ENCODE data around the gene SESN1. TPM values are rescaled to one million over a fixed set of nuclear protein-coding genes. Genes with fewer than 3 reads are reported as not detected.

SESN1 gene
- total RNA-seq, 1 experiment from 2014 or later: 17.5 TPM

DNA sequence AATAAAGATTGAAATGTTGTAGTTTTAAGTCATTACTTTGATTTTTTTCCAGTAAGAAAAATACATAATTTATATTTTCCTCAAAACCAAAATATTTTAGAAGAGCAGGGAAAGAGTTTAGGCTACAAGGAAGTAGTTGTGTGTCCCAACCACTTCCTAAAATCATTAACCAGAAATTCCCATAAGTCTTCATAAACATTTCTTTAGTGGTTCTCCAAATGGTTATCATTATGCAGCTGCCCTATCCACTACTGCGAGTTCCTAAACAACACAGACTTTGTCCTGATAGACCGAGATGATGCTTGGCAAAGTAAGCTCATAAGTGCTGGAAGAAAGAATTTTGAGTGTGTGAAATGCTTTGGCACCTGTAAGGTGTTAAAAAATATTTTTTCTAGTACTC is 152.8 kb downstream of the SESN1 start:
- Histone ChIP-seq H2AK5ac (ENCODE audit: insufficient read length, low read length) (no peak overlapping the region), H2AFZ (ENCODE audit: low read length) (no peak overlapping the region), H3K14ac (ENCODE audit: insufficient read depth, low read length) (no peak overlapping the region), H3K79me2 (ENCODE audit: insufficient read depth, low read length) (no peaks in the 10 kb centered on the region), H2BK5ac (ENCODE audit: insufficient read length, low read length) (no peak overlapping the region), H2BK12ac (ENCODE audit: insufficient read length, low read depth, low read length) (no peak overlapping the region), H2BK120ac (ENCODE audit: low read depth, low read length, poor library complexity, severe bottlenecking) (no peak overlapping the region), H3K4ac (ENCODE audit: low read depth, low read length) (no peak overlapping the region), H3K79me1 (ENCODE audit: insufficient read depth, low read depth, low read length, poor library complexity, severe bottlenecking) (no peaks in the 10 kb centered on the region), H4K8ac (replicated peaks; ENCODE audit: insufficient read length, low read depth, low read length) (no peak overlapping the region), H4K5ac (ENCODE audit: insufficient read length, low read depth, low read length) (no peak overlapping the region), H3K4me1 (ENCODE audit: insufficient read depth, low read length) (peaks cover 4% of the 10 kb centered on the region), H3K9ac (ENCODE audit: extremely low read depth, insufficient read length, low read length) (no peak overlapping the region), H3K27me3 (ENCODE audit: insufficient read depth, low read length) (no peaks in the 10 kb centered on the region; the same call in 1 of the 2 replicates), H3K23me2 (ENCODE audit: insufficient read length, low read depth, low read length, poor library complexity, severe bottlenecking) (no peaks in the 10 kb centered on the region), H3K9me3 (ENCODE audit: control insufficient read depth, low read depth, low read length) (no peaks in the 10 kb centered on the region), H3K27ac (ENCODE audit: insufficient read length, low read depth, low read length) (no peak overlapping the region), H2BK20ac (ENCODE audit: low read depth, low read length, poor library complexity, severe bottlenecking) (no peak overlapping the region), H3K56ac (ENCODE audit: insufficient read length, low read depth, low read length) (no peak overlapping the region), H3K23ac (ENCODE audit: insufficient read length, low read depth, low read length) (no peak overlapping the region), H4K91ac (ENCODE audit: insufficient read length, low read depth, low read length) (no peak overlapping the region), H2BK15ac (ENCODE audit: low read depth, low read length) (no peak overlapping the region), H4K20me1 (ENCODE audit: control insufficient read depth, insufficient read depth, insufficient read length) (no peaks in the 10 kb centered on the region), H3T11ph (ENCODE audit: low read length) (no peak overlapping the region), H3K18ac (ENCODE audit: insufficient read length, low read depth, low read length) (no peak overlapping the region), H3K4me2 (ENCODE audit: insufficient read depth, insufficient read length, low read length) (no peak overlapping the region)
- peaks cover 2 to 5% (median 4%) of the 10 kb centered on the region in 3 experiments; a peak in 4 of 7 replicates for H3K36me3 Mint-ChIP-seq (ENCODE audit: insufficient read depth in 1 of 3, low read depth in 3 of 3)
- WGBS (ENCODE audit: extremely low coverage, insufficient read length, low lambda C conversion rate): no CpG with 5 or more reads among the region's 2 CpGs
- H3K9me3 Mint-ChIP-seq: peaks cover 0 to 2% of the 10 kb centered on the region in 2 experiments; a peak in 2 of 5 replicates
- no peak overlapping the region for H3K4me3 Mint-ChIP-seq
- H3K4me1 Mint-ChIP-seq: peaks cover 20 to 27% of the 10 kb centered on the region in 2 experiments
- DNase-seq: no peak
- TF ChIP-seq CTCF (conservative IDR thresholded peaks at IDR 0.05): no peak
- H3K27ac Mint-ChIP-seq: no peak overlapping the region
- peaks cover 2% of the 10 kb centered on the region for H3K27me3 Mint-ChIP-seq (ENCODE audit: low read depth)

All from H9 (cell line).